Liver (tissue), 9 donors: ENCODE data around the gene ALX4. TPM values are rescaled to one million over a fixed set of nuclear protein-coding genes. Genes with fewer than 3 reads are reported as not detected.

Experiments used
- DNase-seq: peaks from one replicate; pipeline ENCODE4 v3.0.0-alpha.2; 2017; ENCODE audit warnings: low spot score
- H3K27ac ChIP-seq, 2 donors: one replicate each; pipeline ENCODE4 v1.7.0; 2013; ENCODE audit warnings: inconsistent platforms in 2 of 2, low read length in 2 of 2, control low read depth in 1 of 2, low read depth in 1 of 2, mild to moderate bottlenecking in 1 of 2
- H3K27me3 ChIP-seq, 4 donors: one replicate each; pipeline versions ENCODE4 v1.6.1 to v1.7.0; 2013; ENCODE audit warnings: low read length in 3 of 4, inconsistent platforms in 1 of 4, mild to moderate bottlenecking in 1 of 4, moderate library complexity in 1 of 4; ENCODE audit not compliant: control insufficient read depth in 4 of 4, insufficient read depth in 4 of 4
- H3K36me3 ChIP-seq, 4 donors: one replicate each; pipeline versions ENCODE4 v1.6.1 to v1.7.0; 2013; ENCODE audit warnings: low read length in 3 of 4, mild to moderate bottlenecking in 3 of 4, low read depth in 1 of 4, moderate library complexity in 1 of 4; ENCODE audit not compliant: control insufficient read depth in 4 of 4, insufficient read depth in 3 of 4
- H3K4me1 ChIP-seq, 4 donors: one replicate each; pipeline versions ENCODE4 v1.6.1 to v1.7.0; 2013; ENCODE audit warnings: low read length in 3 of 4, mild to moderate bottlenecking in 3 of 4, moderate library complexity in 1 of 4; ENCODE audit not compliant: control insufficient read depth in 4 of 4, insufficient read depth in 4 of 4
- H3K4me3 ChIP-seq, 3 donors: one replicate each; pipeline versions ENCODE4 v1.6.1 to v1.7.0; 2013; ENCODE audit warnings: low read length in 3 of 3, control low read depth in 1 of 3, low read depth in 1 of 3, mild to moderate bottlenecking in 1 of 3
- H3K9ac ChIP-seq, 2 donors: one replicate each; pipeline ENCODE4 v1.7.0; 2013; ENCODE audit warnings: low read length in 2 of 2, mild to moderate bottlenecking in 2 of 2, moderate library complexity in 2 of 2, control low read depth in 1 of 2, low read depth in 1 of 2
- H3K9me3 ChIP-seq, 4 donors: one replicate each; pipeline versions ENCODE4 v1.6.1 to v1.7.0; 2013; ENCODE audit warnings: low read length in 3 of 4; ENCODE audit not compliant: control insufficient read depth in 4 of 4
- ATF3 ChIP-seq: IDR thresholded peaks from 2 replicates; pipeline ENCODE4 v1.6.1; 2016; ENCODE audit warnings: antibody characterized with exemption
- CTCF ChIP-seq: fragments of 150-350 bp; IDR thresholded peaks from 2 replicates; pipeline ENCODE4 v1.5.1; 2017; ENCODE audit warnings: improper control_type of control experiment, low read depth, low read length; ENCODE audit not compliant: missing input control
- EGR1 ChIP-seq, 2 donors: IDR thresholded peaks; 2 replicates each; pipeline ENCODE4 v1.6.1; 2016 to 2018; ENCODE audit warnings: antibody characterized with exemption in 2 of 2, low read depth in 2 of 2
- FOXA1 ChIP-seq: IDR thresholded peaks from 2 replicates; pipeline ENCODE4 v1.6.1; 2016; ENCODE audit warnings: antibody characterized with exemption
- FOXA2 ChIP-seq: IDR thresholded peaks from 2 replicates; pipeline ENCODE4 v1.6.1; 2016; ENCODE audit warnings: antibody characterized with exemption
- GABPA ChIP-seq, 2 donors: IDR thresholded peaks in 1 of 2; conservative IDR thresholded peaks in 1 of 2; 2 replicates each; pipeline ENCODE4 v1.6.1; 2016; ENCODE audit warnings: antibody characterized with exemption in 2 of 2, mild to moderate bottlenecking in 1 of 2, moderate library complexity in 1 of 2
- HNF4A ChIP-seq, 2 donors: conservative IDR thresholded peaks; 2 replicates each; pipeline ENCODE4 v1.6.1; 2016; ENCODE audit warnings: antibody characterized with exemption in 2 of 2, mild to moderate bottlenecking in 2 of 2
- HNF4G ChIP-seq: IDR thresholded peaks from 2 replicates; pipeline ENCODE4 v1.6.1; 2016; ENCODE audit warnings: antibody characterized with exemption
- JUND ChIP-seq, 2 donors: IDR thresholded peaks; 2 replicates each; pipeline ENCODE4 v1.6.1; 2016; ENCODE audit warnings: antibody characterized with exemption in 2 of 2
- MAX ChIP-seq: IDR thresholded peaks from 2 replicates; pipeline ENCODE4 v1.6.1; 2016; ENCODE audit warnings: antibody characterized with exemption
- NR2F2 ChIP-seq: IDR thresholded peaks from 2 replicates; pipeline ENCODE4 v1.6.1; 2016; ENCODE audit warnings: antibody characterized with exemption
- RAD21 ChIP-seq, 2 donors: IDR thresholded peaks; 2 replicates each; pipeline ENCODE4 v1.6.1; 2016; ENCODE audit warnings: antibody characterized with exemption in 2 of 2, mild to moderate bottlenecking in 2 of 2
- REST ChIP-seq: IDR thresholded peaks from 2 replicates; pipeline ENCODE4 v1.6.1; 2016; ENCODE audit warnings: antibody characterized with exemption, mild to moderate bottlenecking
- RXRA ChIP-seq, 2 donors: IDR thresholded peaks; 2 replicates each; pipeline ENCODE4 v1.6.1; 2017 to 2018; ENCODE audit warnings: antibody characterized with exemption in 2 of 2, mild to moderate bottlenecking in 1 of 2
- SP1 ChIP-seq: IDR thresholded peaks from 2 replicates; pipeline ENCODE4 v1.6.1; 2018; ENCODE audit warnings: antibody characterized with exemption, mild to moderate bottlenecking
- TAF1 ChIP-seq: conservative IDR thresholded peaks from 2 replicates; pipeline ENCODE4 v1.6.1; 2016; ENCODE audit warnings: antibody characterized with exemption, mild to moderate bottlenecking
- YY1 ChIP-seq: IDR thresholded peaks from 2 replicates; pipeline ENCODE4 v1.6.1; 2016; ENCODE audit warnings: antibody characterized with exemption, mild to moderate bottlenecking
- ZBTB33 ChIP-seq: IDR thresholded peaks from 2 replicates; pipeline ENCODE4 v1.6.1; 2016; ENCODE audit warnings: antibody characterized with exemption
- WGBS: extraction: QIAGEN DNeasy Blood & Tissue Kit; methylation state at CpG from one replicate; pipeline ENCODE4 v1.1.7; 2013; 5-methylcytosine and 5-hydroxymethylcytosine counted together
- polyA plus RNA-seq, 2 donors: library from polyadenylated mRNA; stranded (reverse) in 1 of 2; unstranded in 1 of 2; fragments of 200-250 nt in 1 of 2; fragments of >200 nt in 1 of 2; fragmentation: Nextera tagmentation in 1 of 2; extraction: Ambion mirVana in 1 of 2; gene quantifications; one replicate each; pipeline versions ENCODE4 v1.2.1 to v1.2.3, GENCODE V29; 2013 to 2015
- total RNA-seq, 2 donors: library from RNA; depleted of rRNA; stranded (reverse); fragments of >200 nt; gene quantifications; one replicate each; pipeline ENCODE4 v1.2.3, GENCODE V29; 2014
- donor health status: healthy.
- donor health status: healthy.
- donor health status: healthy.
- donor health status: healthy.
- donor health status: healthy.

ALX4 gene
- total and polyA plus RNA-seq, 4 donors: not detected

GRCh38 chr11:44344423-44344820 lies 34.5 kb upstream of the ALX4 start:
- no peaks in the 10 kb centered on the region for H3K9me3 ChIP-seq
- H3K9ac ChIP-seq: no peak overlapping the region
- TF ChIP-seq ATF3 (no peak), REST (no peak), CTCF (no peak), HNF4G (no peak), FOXA1 (no peak), FOXA2 (no peak), TAF1 (no peak), RAD21 (IDR thresholded peaks at IDR 0.05) (no peak), YY1 (no peak), GABPA (IDR thresholded peaks at IDR 0.05 in 1 of 2, conservative IDR thresholded peaks at IDR 0.05 in 1 of 2) (no peak), RXRA (IDR thresholded peaks at IDR 0.05) (no peak), EGR1 (IDR thresholded peaks at IDR 0.05; ENCODE audit: low read depth in 2 of 2) (no peak), MAX (no peak), HNF4A (conservative IDR thresholded peaks at IDR 0.05) (no peak), SP1 (no peak), NR2F2 (no peak), JUND (IDR thresholded peaks at IDR 0.05) (no peak), ZBTB33 (no peak)
- WGBS: 91% methylated on average over 7 of the region's 7 CpGs
- no peak for DNase-seq
- no peak overlapping the region for H3K4me3 ChIP-seq
- H3K36me3 ChIP-seq: no peaks in the 10 kb centered on the region
- peaks cover 0 to 6% (median 0%) of the 10 kb centered on the region in 4 donors for H3K27me3 ChIP-seq
- no peak overlapping the region for H3K27ac ChIP-seq
- no peaks in the 10 kb centered on the region for H3K4me1 ChIP-seq
